GM19452 (cell line): ENCODE data around the gene SOX30.

Experiments used
- ATAC-seq: cut with Tn5 transposase; IDR thresholded peaks from one replicate; pipeline ENCODE4 v1.9.1; 2021; ENCODE audit not compliant: unreplicated experiment

Gene SOX30

GRCh38 chr5:157578079-157578780, 74.0 kb downstream of the SOX30 start:
- ATAC-seq: no peak

GRCh38 chr5:157576678-157577077, 75.6 kb downstream of the SOX30 start:
- no peak for ATAC-seq
